Glutamatergic neuron (in vitro differentiated cells): ENCODE data around the gene KIRREL2. TPM values are rescaled to one million over a fixed set of nuclear protein-coding genes. Genes with fewer than 3 reads are reported as not detected.
A peak's percentile ranks its signal among the peaks of the same experiment; 100 is the strongest.
"Not testable (repeated sequence)": the region's sequence is repeated elsewhere in the genome, so short reads cannot be mapped to it uniquely, and the experiment has no call there.

ENCODE experiments used
- DNase-seq: peaks from one replicate; pipeline ENCODE4 v3.0.0; 2022
- H3K27ac Mint-ChIP-seq: one replicate; pipeline ENCODE4 v1.8.0; 2020; ENCODE audit warnings: mild to moderate bottlenecking, mixed read lengths, inconsistent platforms; ENCODE audit not compliant: unreplicated experiment
- H3K27me3 Mint-ChIP-seq: one replicate; pipeline ENCODE4 v1.8.0; 2020; ENCODE audit warnings: mild to moderate bottlenecking, moderate library complexity, mixed read lengths, inconsistent platforms; ENCODE audit not compliant: unreplicated experiment
- H3K36me3 Mint-ChIP-seq: one replicate; pipeline ENCODE4 v1.8.0; 2020; ENCODE audit warnings: mild to moderate bottlenecking, mixed read lengths, inconsistent platforms; ENCODE audit not compliant: unreplicated experiment
- H3K4me1 Mint-ChIP-seq: one replicate; pipeline ENCODE4 v1.8.0; 2020; ENCODE audit warnings: mild to moderate bottlenecking, low read depth, mixed read lengths, inconsistent platforms; ENCODE audit not compliant: unreplicated experiment
- H3K4me3 Mint-ChIP-seq: one replicate; pipeline ENCODE4 v1.8.0; 2020; ENCODE audit warnings: mild to moderate bottlenecking, mixed read lengths, inconsistent platforms; ENCODE audit not compliant: unreplicated experiment
- H3K9me3 Mint-ChIP-seq: one replicate; pipeline ENCODE4 v1.8.0; 2020; ENCODE audit warnings: mild to moderate bottlenecking, moderate library complexity, mixed read lengths, inconsistent platforms; ENCODE audit not compliant: unreplicated experiment
- total RNA-seq: library from RNA; stranded (reverse); fragmentation: NEBNext Ultra II Directional; extraction: Animal tissue kit (Norgen Biotek cat#: 25700); gene quantifications from one replicate; pipeline ENCODE4 v1.2.1, GENCODE V29; 2021; ENCODE audit not compliant: unreplicated experiment
- TF ChIP-seq, protein P1 (sequence below): fragments of 200-600 bp; sonication (generic); IDR thresholded peaks from one replicate; pipeline ENCODE4 v1.5.0; 2021; ENCODE audit not compliant: partially characterized antibody, unreplicated experiment

KIRREL2 gene
- total RNA-seq, 1 donor from 2014 or later = 47.1 TPM

DNA sequence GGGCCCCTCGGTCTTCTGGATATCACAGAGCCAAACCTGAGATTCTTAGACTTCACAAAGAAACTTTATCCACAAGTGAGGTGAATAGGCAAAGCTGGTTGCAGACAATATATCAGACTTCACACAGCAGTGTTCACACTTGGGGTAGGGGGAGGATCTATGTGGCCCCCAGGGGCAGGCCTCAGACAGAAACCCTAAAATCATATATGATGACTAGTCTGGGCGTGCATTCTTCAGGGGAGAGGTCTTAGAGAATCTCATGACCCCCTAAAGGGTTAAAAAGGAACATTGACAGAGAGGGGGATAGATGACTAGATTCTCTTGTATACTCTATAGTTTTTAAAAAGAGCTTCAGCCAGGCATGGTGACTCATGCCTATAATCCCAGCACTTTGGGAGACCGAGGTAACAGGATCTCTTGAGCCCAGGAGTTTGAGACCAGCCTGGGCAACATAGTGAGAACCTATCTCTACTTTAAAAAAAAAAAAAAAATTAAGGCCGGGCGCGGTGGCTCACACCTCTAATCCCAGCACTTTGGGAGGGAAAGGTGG is 48.5 kb downstream of the KIRREL2 start:
- Mint-ChIP-seq H3K36me3 (no peaks in the 10 kb centered on the region), H3K4me1 (peaks cover 7% of the 10 kb centered on the region), H3K9me3 (peaks cover 4% of the 10 kb centered on the region), H3K27ac (no peak overlapping the region), H3K4me3 (no peak overlapping the region), H3K27me3 (peaks cover 8% of the 10 kb centered on the region)
- no peak for DNase-seq
- TF ChIP-seq, protein P1, sequence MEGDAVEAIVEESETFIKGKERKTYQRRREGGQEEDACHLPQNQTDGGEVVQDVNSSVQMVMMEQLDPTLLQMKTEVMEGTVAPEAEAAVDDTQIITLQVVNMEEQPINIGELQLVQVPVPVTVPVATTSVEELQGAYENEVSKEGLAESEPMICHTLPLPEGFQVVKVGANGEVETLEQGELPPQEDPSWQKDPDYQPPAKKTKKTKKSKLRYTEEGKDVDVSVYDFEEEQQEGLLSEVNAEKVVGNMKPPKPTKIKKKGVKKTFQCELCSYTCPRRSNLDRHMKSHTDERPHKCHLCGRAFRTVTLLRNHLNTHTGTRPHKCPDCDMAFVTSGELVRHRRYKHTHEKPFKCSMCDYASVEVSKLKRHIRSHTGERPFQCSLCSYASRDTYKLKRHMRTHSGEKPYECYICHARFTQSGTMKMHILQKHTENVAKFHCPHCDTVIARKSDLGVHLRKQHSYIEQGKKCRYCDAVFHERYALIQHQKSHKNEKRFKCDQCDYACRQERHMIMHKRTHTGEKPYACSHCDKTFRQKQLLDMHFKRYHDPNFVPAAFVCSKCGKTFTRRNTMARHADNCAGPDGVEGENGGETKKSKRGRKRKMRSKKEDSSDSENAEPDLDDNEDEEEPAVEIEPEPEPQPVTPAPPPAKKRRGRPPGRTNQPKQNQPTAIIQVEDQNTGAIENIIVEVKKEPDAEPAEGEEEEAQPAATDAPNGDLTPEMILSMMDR = no peak

- H3K27ac Mint-ChIP-seq = no peak overlapping the region
- no peak for DNase-seq
- no peak overlapping the region for H3K4me3 Mint-ChIP-seq
- H3K36me3 Mint-ChIP-seq = no peaks in the 10 kb centered on the region
- H3K27me3 Mint-ChIP-seq = peaks cover 8% of the 10 kb centered on the region
- TF ChIP-seq, protein P1 = no peak
- peaks cover 4% of the 10 kb centered on the region for H3K9me3 Mint-ChIP-seq
- peaks cover under 1% of the 10 kb centered on the region for H3K4me1 Mint-ChIP-seq
These were observed 50.6 kb downstream of the KIRREL2 start for GRCh38 chr19:35907377-35907745.

DNA sequence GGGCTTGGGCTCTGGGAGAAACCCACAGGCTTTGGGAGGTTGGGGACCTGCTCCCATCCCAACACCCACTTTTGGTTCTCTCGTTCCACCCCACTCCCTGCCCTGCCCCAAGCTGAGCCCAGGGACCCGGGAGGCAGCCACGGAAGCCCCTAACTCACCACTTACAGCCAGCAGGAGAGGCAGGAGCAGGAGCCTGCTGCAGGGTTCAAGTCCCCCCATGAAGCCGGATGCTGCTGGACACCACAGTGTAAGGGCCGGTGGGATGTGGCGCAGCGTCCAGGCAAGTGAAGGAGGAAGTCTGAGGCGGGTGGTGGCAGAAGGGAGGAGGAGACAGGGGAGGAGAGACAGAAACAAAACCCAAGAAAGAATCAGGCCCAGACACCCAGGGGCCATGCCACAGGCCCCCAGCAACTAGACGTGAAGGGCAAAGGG is 51.3 kb downstream of the KIRREL2 start, which contains the start of gene TYROBP:
TSS of gene TYROBP (minus strand) at position 286 of the 432 bp plus-strand sequence. CDS start at position 219, 67 bp downstream.
- H3K27me3 Mint-ChIP-seq = peaks cover 2% of the 10 kb centered on the region

GRCh38 chr19:35908973-35909683 is 52.4 kb downstream of the KIRREL2 start:
- H3K27me3 Mint-ChIP-seq = peaks cover 2% of the 10 kb centered on the region
- TF ChIP-seq, protein P1 = no peak
- peak overlapping the region; percentile 39 for H3K27ac Mint-ChIP-seq
- peaks cover 1% of the 10 kb centered on the region for H3K9me3 Mint-ChIP-seq
- H3K36me3 Mint-ChIP-seq = no peaks in the 10 kb centered on the region
- H3K4me1 Mint-ChIP-seq = no peaks in the 10 kb centered on the region
- DNase-seq = no peak
- H3K4me3 Mint-ChIP-seq = no peak overlapping the region

More for the DNA sequence above, 51.3 kb downstream of the KIRREL2 start, which contains the start of gene TYROBP:
- H3K4me1 Mint-ChIP-seq = no peaks in the 10 kb centered on the region
- no peaks in the 10 kb centered on the region for H3K36me3 Mint-ChIP-seq
- H3K9me3 Mint-ChIP-seq = peaks cover 1% of the 10 kb centered on the region
- H3K27ac Mint-ChIP-seq = peak within 1 kb of the TSS; percentile 39
- no peak for DNase-seq
- TF ChIP-seq, protein P1 = no peak
- no peak within 1 kb of the TSS for H3K4me3 Mint-ChIP-seq

- H3K27ac Mint-ChIP-seq = no peak overlapping the region
- H3K9me3 Mint-ChIP-seq = peaks cover 1% of the 10 kb centered on the region
- H3K27me3 Mint-ChIP-seq = peaks cover 2% of the 10 kb centered on the region
- TF ChIP-seq, protein P1 = no peak
- H3K36me3 Mint-ChIP-seq = no peaks in the 10 kb centered on the region
- DNase-seq = no peak
- no peak overlapping the region for H3K4me3 Mint-ChIP-seq
- no peaks in the 10 kb centered on the region for H3K4me1 Mint-ChIP-seq
These were observed 52.9 kb downstream of the KIRREL2 start for GRCh38 chr19:35909684-35910035.

DNA sequence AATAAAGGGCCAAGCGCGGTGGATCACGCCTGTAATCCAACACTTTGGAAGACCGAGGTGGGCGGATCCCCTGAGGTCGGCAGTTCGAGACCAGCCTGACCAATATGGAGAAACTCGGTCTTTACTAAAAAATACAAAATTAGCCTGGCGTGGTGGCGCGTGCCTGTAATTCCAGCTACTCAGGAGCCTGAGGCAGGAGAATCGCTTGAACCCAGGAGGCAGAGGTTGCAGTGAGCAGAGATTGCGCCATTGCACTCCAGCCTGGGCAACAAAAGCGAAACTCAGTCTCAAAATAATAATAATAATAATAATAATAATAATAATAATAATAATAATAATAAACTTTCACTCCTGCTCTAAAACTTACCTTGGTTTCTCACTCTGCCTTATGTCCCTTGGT is 53.6 kb downstream of the KIRREL2 start:
- H3K9me3 Mint-ChIP-seq, H3K4me3 Mint-ChIP-seq, DNase-seq, H3K27me3 Mint-ChIP-seq, H3K4me1 Mint-ChIP-seq, H3K36me3 Mint-ChIP-seq, H3K27ac Mint-ChIP-seq: not testable (repeated sequence)
